Upper lobe of left lung (tissue), 4 donors: ENCODE data around the gene HOXD10.

Experiments used
- POLR2A ChIP-seq, 4 donors: fragments of 450-650 bp; IDR thresholded peaks; one replicate each; pipeline ENCODE4 v1.5.1; 2016 to 2017; ENCODE audit warnings: antibody characterized with exemption in 4 of 4, mild to moderate bottlenecking in 2 of 4
- TF ChIP-seq, protein P1 (sequence below), 6 experiments: fragments of 450-650 bp in 4 of 6; fragments of 200-600 bp in 2 of 6; sonication (generic) in 2 of 6; IDR thresholded peaks; one replicate each; pipeline ENCODE4 v1.5.1; 2016 to 2019; ENCODE audit warnings: antibody characterized with exemption in 6 of 6

DNA sequence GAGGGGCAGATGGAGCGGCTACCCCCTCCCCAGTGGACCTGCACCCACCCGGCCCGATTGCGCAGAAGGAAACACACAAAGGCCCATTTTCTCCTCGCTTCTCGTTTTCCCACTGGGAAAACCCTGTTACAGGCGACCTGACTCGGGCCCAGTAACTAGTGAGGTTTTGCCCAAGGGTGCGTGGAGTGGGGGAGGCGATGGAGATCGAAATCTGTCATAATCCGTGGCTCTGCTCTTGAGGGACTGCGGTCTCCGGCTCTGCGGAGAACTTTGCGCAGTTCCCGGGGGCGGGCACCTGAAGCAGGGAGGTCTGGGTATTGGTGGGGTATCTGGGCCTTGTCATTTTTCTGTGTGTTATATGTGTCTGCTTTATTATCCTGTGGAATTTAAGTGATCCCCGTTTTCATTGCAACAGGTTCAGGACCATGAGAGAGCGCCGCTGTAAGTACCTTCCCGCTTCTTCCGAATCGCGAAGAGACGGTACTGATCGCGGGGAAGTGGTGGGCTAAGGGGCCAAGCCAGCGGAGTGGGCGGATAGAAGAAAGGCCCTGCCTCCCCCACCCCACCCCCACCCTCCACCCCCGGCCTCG, 30.7 kb downstream of the HOXD10 start:
- TF ChIP-seq, protein P1, sequence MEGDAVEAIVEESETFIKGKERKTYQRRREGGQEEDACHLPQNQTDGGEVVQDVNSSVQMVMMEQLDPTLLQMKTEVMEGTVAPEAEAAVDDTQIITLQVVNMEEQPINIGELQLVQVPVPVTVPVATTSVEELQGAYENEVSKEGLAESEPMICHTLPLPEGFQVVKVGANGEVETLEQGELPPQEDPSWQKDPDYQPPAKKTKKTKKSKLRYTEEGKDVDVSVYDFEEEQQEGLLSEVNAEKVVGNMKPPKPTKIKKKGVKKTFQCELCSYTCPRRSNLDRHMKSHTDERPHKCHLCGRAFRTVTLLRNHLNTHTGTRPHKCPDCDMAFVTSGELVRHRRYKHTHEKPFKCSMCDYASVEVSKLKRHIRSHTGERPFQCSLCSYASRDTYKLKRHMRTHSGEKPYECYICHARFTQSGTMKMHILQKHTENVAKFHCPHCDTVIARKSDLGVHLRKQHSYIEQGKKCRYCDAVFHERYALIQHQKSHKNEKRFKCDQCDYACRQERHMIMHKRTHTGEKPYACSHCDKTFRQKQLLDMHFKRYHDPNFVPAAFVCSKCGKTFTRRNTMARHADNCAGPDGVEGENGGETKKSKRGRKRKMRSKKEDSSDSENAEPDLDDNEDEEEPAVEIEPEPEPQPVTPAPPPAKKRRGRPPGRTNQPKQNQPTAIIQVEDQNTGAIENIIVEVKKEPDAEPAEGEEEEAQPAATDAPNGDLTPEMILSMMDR (IDR thresholded peaks at IDR 0.05): no peak
- no peak for TF ChIP-seq POLR2A (IDR thresholded peaks at IDR 0.05)
